Measurements from ENCODE around the gene VGLL2. TPM values are rescaled to one million over a fixed set of nuclear protein-coding genes. Genes with fewer than 3 reads are reported as not detected.
"Not testable (repeated sequence)": the region's sequence is repeated elsewhere in the genome, so short reads cannot be mapped to it uniquely, and the experiment has no call there.

The VGLL2 gene
- total RNA-seq, 2 donors from 2014 or later: 0.28 TPM; not detected in 1

- H3K4me3 ChIP-seq: no peak overlapping the region
- H3K4me1 ChIP-seq (replicated peaks): no peaks in the 10 kb centered on the region
- no peaks in the 10 kb centered on the region for H3K36me3 ChIP-seq
- intact Hi-C loops (cut with DNase I): no loop called here
- no peak overlapping the region for H3K27ac ChIP-seq
- WGBS: 48% methylated on average over 2 of the region's 2 CpGs
- H3K27me3 ChIP-seq (replicated peaks; ENCODE audit: insufficient read depth): no peaks in the 10 kb centered on the region
- no peaks in the 10 kb centered on the region for H3K9me3 ChIP-seq
- TF ChIP-seq CTCF (IDR thresholded peaks at IDR 0.05) (no peak), POLR2AphosphoS5 (IDR thresholded peaks at IDR 0.05) (no peak), POLR2A (IDR thresholded peaks at IDR 0.05) (no peak)
- no peak for DNase-seq (ENCODE audit: low spot score)
These were observed 27.8 kb upstream of the VGLL2 start for GRCh38 chr6:117237561-117237960.

- DNase-seq (ENCODE audit: low spot score); H3K27me3 ChIP-seq (replicated peaks; ENCODE audit: insufficient read depth); H3K27ac ChIP-seq; H3K4me1 ChIP-seq (replicated peaks); H3K4me3 ChIP-seq; H3K9me3 ChIP-seq; intact Hi-C loops (cut with DNase I); H3K36me3 ChIP-seq: not testable (repeated sequence)
- 81% methylated on average over 12 of the region's 13 CpGs for WGBS
These were observed 20.8 kb upstream of the VGLL2 start for GRCh38 chr6:117244571-117244970.

DNA sequence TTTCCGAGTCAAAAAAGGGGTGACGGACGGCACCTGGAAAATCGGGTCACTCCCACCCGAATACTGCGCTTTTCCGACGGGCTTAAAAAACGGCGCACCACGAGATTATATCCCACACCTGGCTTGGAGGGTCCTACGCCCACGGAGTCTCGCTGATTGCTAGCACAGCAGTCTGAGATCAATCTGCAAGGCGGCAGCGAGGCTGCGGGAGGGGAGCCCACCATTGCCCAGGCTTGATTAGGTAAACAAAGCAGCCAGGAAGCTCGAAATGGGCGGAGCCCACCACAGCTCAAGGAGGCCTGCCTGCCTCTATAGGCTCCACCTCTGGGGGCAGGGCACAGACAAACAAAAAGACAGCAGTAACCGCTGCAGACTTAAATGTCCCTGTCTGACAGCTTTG lies 20.4 kb upstream of the VGLL2 start:
- H3K36me3 ChIP-seq; H3K27me3 ChIP-seq (replicated peaks; ENCODE audit: insufficient read depth); DNase-seq (ENCODE audit: low spot score); intact Hi-C loops (cut with DNase I); H3K4me3 ChIP-seq; H3K4me1 ChIP-seq (replicated peaks); H3K27ac ChIP-seq; H3K9me3 ChIP-seq: not testable (repeated sequence)
- 80% methylated on average over 19 of the region's 20 CpGs for WGBS

DNA sequence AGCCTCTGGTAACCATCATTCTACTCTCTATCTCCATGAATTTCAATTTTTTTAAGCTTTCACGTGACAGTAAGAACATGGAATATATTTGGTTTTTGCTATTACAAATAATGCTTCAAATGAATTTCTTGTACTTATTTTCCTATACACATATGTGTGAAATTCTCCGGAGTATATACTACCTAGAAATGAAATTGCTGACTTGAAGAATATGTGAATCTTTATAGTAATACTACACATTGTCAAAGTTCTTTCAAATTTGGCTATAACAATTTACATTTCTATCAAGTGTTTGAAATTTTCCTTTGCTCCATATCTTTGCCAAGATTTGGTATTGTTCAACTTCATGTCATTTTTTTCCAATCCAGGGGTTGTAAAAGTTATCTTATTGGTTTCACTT lies 11.6 kb upstream of the VGLL2 start:
- WGBS: 89% methylated on average over 2 of the region's 2 CpGs
- TF ChIP-seq CTCF (IDR thresholded peaks at IDR 0.05) (no peak), POLR2A (IDR thresholded peaks at IDR 0.05) (no peak), POLR2AphosphoS5 (IDR thresholded peaks at IDR 0.05) (no peak)
- no peaks in the 10 kb centered on the region for H3K9me3 ChIP-seq
- no peaks in the 10 kb centered on the region for H3K36me3 ChIP-seq
- intact Hi-C loops (cut with DNase I): no loop called here
- DNase-seq (ENCODE audit: low spot score): no peak
- H3K4me3 ChIP-seq: no peak overlapping the region
- no peak overlapping the region for H3K27ac ChIP-seq
- no peaks in the 10 kb centered on the region for H3K27me3 ChIP-seq (replicated peaks; ENCODE audit: insufficient read depth)
- H3K4me1 ChIP-seq (replicated peaks): no peaks in the 10 kb centered on the region

- no peaks in the 10 kb centered on the region for H3K36me3 ChIP-seq
- H3K4me3 ChIP-seq: no peak overlapping the region
- DNase-seq (ENCODE audit: low spot score): no peak
- intact Hi-C loops (cut with DNase I): no loop called here
- TF ChIP-seq POLR2A (IDR thresholded peaks at IDR 0.05) (no peak), POLR2AphosphoS5 (IDR thresholded peaks at IDR 0.05) (no peak), CTCF (IDR thresholded peaks at IDR 0.05) (no peak)
- no peaks in the 10 kb centered on the region for H3K4me1 ChIP-seq (replicated peaks)
- peaks cover 34% of the 10 kb centered on the region for H3K27me3 ChIP-seq (replicated peaks; ENCODE audit: insufficient read depth)
- WGBS: 25% methylated on average over 8 of the region's 8 CpGs
- no peak overlapping the region for H3K27ac ChIP-seq
- H3K9me3 ChIP-seq: no peaks in the 10 kb centered on the region
These were observed 2.6 kb upstream of the VGLL2 start for GRCh38 chr6:117262799-117263198.

- DNase-seq (ENCODE audit: low spot score): no peak
- Histone ChIP-seq H3K9me3 (no peaks in the 10 kb centered on the region), H3K27ac (no peak overlapping the region), H3K27me3 (replicated peaks; ENCODE audit: insufficient read depth) (peaks cover 41% of the 10 kb centered on the region), H3K36me3 (no peaks in the 10 kb centered on the region), H3K4me3 (no peak overlapping the region), H3K4me1 (replicated peaks) (no peaks in the 10 kb centered on the region)
- intact Hi-C loops (cut with DNase I): no loop called here
- 6% methylated on average over 27 of the region's 27 CpGs for WGBS
- TF ChIP-seq POLR2AphosphoS5 (IDR thresholded peaks at IDR 0.05): no peak
- no peak for TF ChIP-seq POLR2A (IDR thresholded peaks at IDR 0.05)
- TF ChIP-seq CTCF (IDR thresholded peaks at IDR 0.05): no peak
These were observed 1.9 kb upstream of the VGLL2 start for GRCh38 chr6:117263353-117263927.
